22Rv1 (cell line): ENCODE measurements around the gene RAP1GAP2.

ENCODE experiments used
- ZFX ChIP-seq: fragments of 450-650 bp; IDR thresholded peaks from 2 replicates; pipeline ENCODE4 v1.6.1; 2017; ENCODE audit warnings: antibody characterized with exemption, borderline replicate concordance
- TF ChIP-seq, protein P1 (sequence below): fragments of 450-650 bp; IDR thresholded peaks from 2 replicates; pipeline ENCODE4 v1.5.1; 2017; ENCODE audit warnings: mild to moderate bottlenecking

DNA sequence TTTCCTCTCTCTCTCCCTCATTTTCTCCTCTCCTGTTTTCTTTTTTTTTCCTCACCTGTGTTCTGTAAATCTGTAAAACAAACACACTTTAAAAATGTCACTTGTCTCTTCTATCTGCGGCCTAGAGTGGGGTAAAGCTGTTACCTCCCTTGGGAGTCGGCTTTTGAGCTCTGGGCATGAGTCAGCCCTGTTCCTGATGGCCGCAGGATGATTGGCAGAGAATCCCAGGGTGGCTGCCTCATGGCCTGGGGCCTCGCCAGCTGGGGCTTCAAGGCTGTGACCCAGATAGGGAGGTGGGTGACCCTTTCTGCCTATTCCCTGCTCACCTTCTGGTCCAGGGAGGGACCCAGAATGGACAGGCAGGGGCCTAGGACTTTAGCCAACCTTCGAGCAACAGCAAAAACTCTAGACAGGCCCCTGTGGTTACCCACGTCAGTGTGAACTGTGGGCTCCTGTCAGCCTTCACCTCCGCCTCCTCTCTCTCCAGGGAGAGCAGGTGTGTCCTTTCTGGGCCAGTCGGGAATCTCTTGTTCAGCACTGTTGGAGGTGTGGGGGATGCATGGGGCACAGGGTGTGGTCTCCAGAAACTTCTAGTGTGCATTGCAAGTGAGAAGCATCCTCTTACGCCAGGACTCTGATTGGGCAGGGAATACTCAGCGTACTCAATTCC, 87.4 kb downstream of the RAP1GAP2 start:
- TF ChIP-seq, protein P1, sequence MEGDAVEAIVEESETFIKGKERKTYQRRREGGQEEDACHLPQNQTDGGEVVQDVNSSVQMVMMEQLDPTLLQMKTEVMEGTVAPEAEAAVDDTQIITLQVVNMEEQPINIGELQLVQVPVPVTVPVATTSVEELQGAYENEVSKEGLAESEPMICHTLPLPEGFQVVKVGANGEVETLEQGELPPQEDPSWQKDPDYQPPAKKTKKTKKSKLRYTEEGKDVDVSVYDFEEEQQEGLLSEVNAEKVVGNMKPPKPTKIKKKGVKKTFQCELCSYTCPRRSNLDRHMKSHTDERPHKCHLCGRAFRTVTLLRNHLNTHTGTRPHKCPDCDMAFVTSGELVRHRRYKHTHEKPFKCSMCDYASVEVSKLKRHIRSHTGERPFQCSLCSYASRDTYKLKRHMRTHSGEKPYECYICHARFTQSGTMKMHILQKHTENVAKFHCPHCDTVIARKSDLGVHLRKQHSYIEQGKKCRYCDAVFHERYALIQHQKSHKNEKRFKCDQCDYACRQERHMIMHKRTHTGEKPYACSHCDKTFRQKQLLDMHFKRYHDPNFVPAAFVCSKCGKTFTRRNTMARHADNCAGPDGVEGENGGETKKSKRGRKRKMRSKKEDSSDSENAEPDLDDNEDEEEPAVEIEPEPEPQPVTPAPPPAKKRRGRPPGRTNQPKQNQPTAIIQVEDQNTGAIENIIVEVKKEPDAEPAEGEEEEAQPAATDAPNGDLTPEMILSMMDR = no peak
- no peak for TF ChIP-seq ZFX
